NCI-H146 treated with DMSO at 0.1 percent for 48 hours (cell line): Measurements from ENCODE around the gene ANXA4.
"Not testable (repeated sequence)": the region's sequence is repeated elsewhere in the genome, so short reads cannot be mapped to it uniquely, and the experiment has no call there.

Experiments
- DNase-seq: peaks from one replicate; lab custom pipeline; 2025; ENCODE audit not compliant: unreplicated experiment; lab: John Stamatoyannopoulos, UW

Gene ANXA4

DNA sequence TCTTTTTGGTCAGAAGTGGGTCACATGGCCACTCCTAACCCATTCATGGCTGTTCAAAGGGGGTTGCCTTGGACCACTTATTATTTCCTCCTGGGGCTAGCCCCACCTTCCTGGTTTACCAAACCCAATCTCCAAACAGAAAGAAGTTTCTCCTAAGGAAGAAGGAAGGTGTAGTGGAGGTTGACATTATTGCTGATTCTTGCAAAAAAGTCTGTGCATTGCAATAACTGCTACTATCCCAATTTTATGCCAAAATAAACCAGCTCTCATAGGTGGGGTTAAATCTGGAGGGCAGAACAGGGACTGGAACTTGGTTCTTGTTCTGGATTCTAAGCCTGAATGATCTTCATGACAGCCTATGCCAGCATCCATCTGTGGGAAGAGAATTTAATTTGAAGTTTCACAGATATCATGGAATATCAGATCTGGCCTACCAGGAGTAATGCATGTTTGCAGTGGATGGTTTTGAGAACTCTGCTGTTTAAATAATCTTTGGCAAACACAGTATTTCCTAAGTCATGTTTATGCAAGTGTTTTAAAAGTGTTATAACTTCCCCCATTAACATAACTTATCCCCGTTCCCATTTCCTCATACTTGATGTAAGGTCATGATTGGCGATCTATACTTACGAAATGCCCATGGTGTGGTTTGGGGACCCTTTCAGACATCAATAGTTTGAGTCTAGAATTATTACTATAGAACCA is 11.9 kb downstream of the ANXA4 start:
- DNase-seq, result no peak

DNA sequence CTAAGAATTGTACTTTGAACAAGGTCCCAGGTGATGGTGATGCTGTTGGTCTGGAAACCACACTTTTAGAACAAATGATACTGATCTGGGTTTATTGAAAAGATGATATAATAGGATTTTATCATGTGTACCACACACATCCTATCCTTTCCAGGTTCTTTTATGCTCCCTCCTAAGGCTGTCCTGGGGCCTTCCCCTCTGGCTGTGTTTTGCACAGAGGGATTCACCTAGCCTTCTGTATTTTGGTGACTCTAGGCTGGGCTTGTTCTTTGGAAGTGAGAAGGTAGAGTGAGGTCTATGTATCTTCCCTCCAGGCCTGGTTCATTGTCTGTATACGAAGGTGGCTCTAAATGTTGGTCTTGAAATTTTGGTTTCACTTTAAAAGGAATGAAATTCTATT is 12.7 kb downstream of the ANXA4 start:
- no peak for DNase-seq

DNA sequence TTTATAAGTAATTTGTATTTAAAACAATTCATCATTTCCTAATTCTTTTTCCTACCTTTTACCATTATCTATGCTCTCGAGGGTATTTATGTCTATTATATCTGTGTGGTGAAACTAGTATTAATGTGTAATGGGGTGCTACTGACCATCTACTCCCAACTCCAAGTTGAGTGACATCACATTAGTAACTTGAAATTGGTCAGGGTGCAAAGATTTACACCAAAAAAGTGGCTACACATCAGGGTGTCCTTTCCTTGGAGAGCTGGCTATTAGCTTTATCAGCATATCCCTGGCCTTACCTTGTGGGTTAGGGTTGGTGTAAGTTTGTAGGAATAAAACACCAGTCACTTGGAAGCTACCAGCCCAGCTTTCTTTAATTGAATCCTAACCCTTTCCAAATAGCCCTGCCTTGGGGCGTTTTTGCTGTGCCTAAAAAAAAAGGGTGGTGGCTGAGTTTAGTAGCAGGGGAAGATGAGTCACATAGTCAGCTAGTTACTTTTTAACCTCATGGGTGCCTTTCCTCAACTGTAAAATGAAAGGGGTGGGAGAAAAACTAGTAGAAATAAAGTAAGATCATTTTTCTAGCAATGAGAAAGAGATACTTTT is 14.0 kb downstream of the ANXA4 start:
- no peak for DNase-seq

DNA sequence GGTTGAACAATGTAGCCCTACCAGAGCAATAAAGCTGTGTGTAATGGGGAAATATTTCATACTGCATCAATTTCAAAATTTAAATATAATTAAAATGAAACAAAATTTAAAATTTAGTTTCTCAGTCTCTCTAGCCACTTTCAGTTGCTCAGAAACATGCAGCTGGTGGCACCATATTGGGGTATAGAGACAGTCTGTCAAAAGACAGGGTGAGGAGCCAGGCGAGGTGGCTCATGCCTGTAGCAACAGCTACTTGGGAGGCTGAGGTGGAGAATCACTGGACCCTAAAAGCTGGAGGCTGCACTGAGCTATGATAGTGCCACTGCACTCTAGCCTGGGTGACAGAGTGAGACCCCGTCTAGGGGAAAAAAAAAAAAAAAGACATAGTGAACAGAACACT is 20.1 kb downstream of the ANXA4 start:
- no peak for DNase-seq

DNA sequence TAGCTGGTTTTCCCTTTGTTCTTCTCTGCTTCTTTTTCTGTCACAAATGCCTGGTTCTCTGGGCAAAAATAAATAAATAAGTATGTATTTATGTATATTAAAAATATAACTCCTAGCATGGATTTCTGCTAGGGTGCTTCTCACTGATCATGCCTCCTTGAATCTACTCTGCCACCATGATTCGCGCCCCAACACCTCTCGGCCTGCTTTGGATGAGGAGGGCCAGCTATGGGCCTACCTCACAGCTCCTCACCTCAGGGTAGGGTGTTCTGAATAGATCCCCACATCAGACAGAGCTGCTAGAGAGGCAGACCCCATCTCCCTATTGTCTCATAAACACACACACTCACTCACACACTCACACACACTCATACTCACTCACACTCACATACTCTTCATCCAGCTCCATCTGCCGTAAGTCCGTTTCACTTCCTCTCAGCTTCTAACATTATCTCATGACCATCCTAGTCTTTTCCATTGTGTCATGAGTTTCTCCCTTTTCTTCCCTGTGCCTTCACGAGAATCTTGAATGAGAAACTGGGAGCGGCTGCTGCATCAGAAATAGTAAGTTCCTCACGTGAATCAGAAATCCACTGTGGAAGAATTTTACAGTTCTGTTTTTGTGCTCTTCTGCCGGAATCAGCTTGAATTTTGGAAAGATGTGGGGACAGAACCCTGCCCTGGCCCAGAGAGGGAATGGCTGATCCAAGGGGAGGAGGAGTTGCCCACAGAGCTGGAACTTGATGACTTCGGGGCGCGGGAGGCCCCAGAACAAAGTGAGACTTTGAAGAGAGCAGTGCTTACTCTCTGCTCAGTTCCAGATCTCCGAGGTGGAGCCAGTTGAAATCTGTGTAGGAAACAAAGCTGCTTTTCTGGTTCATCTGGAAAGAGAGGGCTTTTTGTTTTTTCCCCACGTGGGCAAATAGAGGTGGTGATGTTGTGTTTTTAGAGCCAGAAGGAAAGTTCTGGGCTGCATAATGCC is 20.9 kb downstream of the ANXA4 start:
- DNase-seq, result no peak

DNA sequence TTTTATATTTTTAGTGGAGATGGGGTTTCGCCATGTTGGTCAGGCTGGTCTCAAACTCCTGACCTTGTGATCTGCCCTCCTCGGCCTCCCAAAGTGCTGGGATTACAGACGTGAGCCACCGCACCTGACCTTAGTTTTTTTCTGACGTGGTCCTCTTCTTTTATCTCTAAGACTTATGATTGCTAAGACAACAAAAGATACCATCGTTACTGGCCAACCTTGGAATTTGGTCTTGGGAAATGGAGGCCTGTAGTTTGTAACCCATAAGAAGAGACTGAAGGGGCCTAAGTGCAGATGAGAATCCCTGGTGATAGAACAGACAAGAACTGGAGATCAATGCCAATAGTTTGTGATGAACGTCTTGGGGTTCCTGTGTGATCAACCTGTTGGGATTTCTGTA is 21.9 kb downstream of the ANXA4 start:
- not testable (repeated sequence) for DNase-seq

GRCh38 chr2:69764286-69765095 is 22.6 kb downstream of the ANXA4 start:
- DNase-seq, result no peak

GRCh38 chr2:69765096-69765380 is 23.1 kb downstream of the ANXA4 start:
- no peak for DNase-seq

- no peak for DNase-seq
Measured at GRCh38 chr2:69766014-69766413, 24.1 kb downstream of the ANXA4 start.

DNA sequence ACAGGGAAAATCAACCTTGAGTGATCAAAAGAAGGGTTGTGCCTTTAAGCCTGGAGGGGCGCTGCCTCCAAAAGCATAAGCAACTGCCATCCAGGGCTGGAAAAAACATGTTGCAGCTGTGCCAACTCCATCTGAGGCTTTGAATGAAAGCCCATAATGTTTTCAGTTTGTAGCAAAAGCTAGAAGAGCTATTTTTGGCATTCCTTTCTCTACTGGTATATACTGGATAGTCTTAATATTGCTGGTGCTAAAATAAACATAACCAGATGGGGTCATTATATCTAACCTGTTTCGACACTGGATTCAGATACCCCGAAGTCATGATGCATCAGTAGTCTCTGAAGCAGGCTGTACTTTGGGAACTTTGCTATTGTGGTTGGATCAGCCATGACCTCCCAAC is 25.1 kb downstream of the ANXA4 start:
- no peak for DNase-seq

DNA sequence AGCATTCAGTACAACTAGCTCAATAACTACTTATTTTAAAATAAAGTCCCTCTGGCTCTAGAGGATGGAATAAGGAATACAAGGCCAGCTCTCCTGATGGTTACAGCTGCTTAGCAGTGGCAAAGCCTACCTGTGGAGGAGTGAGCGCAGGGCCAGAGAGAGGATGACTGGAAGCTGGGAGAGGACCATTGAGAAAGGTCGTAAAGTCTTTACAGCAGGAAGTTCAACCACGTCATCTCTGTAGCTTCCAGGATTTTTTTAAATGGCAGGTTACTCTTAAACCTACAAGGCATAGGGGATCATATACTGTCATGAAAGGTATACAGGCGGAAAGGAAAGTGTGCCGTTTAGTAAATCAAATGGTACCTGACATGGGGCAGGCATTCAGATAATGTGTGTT is 26.3 kb downstream of the ANXA4 start:
- no peak for DNase-seq

DNA sequence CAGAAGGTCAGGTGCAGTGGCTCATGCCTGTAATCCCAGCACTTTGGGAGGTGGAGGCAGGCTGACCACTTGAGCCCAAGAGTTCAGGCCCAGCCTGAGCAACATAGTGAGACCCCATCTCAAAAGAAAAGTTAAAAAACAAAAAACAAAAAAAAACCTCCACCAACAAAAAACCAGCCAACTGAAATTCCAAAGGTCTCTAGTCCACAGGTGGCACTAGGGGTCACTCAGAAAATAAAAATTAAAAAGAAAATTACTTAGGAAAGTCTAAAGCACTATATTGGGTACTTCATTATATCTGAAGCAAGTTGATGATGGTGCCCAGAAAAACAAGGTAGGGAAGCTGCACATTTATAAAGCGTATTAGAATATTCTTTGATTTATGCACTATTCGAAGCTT is 26.9 kb downstream of the ANXA4 start:
- DNase-seq, result no peak

DNA sequence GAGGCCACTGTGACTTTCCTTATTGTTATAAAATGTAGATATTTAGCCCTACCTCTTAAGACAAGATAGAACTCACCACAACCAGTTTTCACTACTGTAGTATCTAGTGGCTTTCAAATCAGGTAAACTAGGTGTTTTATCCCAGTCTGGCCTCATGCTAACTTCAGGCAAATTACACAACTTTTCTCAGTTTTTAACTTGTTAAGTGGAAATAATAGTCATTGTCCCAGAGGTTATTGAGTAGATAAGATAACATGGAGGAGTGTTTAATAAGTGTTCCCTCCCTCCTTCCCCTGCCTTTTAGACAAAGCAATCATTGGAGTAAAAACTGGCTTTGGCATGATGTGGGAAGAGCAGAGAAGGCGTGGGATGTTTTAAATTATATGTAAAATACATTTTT is 27.3 kb downstream of the ANXA4 start:
- no peak for DNase-seq

DNA sequence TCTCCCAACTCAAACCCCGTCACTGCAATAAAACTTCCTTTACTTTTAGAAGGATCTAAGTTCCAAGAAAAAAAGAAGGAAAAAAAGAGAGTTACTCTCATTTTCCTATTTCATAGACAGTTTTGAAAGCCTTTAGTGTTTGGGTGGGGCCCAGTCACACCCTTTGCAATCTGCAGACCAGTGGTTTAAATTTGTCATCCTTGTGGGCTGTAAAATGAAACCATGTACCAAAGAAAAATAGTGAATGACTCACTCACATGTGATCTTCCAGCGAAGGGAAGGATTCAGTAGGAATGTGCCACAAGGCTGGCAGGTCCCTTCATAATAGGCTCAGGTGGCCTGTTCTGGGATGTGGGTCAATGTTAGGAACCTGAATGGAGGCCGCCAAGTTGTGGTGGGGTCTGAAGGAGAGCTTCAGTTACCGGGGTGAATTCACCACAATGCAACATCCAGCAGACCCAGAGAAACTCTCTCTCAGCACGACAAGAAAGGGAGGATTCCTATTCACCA is 28.3 kb downstream of the ANXA4 start:
- no peak for DNase-seq

DNA sequence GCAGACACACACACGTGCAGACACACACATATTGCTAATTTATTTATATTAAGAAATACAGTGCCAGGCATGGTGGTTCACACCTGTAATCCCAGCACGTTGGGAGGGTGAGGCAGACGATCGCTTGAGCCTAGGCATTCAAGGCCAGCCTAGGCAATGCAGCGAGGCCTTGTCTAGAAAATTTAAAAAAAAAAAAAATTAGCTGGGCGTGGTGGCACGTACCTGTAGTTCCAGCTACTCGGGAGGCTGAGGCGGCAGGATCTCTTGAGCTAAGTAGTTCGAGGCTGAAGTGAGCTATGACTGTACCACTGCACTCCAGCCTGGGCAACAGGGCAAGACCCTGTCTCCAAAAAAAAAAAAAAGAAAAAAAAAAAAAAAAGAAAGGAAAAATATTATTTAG is 28.8 kb downstream of the ANXA4 start:
- DNase-seq, result no peak

GRCh38 chr2:69771461-69771860 is 29.5 kb downstream of the ANXA4 start:
- DNase-seq, result no peak

- DNase-seq, result no peak
Measured at GRCh38 chr2:69773206-69773605, 31.3 kb downstream of the ANXA4 start.

- DNase-seq, result not testable (repeated sequence)
Measured at GRCh38 chr2:69774258-69774983, 32.5 kb downstream of the ANXA4 start.

- no peak for DNase-seq
Measured at GRCh38 chr2:69774984-69775982, 33.3 kb downstream of the ANXA4 start.
